MM.1S (cell line): ENCODE data around the gene SLC2A5.

ENCODE experiments used
- DNase-seq: peaks from one replicate; pipeline ENCODE4 v3.0.0-alpha.2; 2015
- H2AFZ ChIP-seq: fragments of 300-600 bp; sonication (generic); 2 replicates; pipeline ENCODE4 v1.6.0; 2016; ENCODE audit warnings: antibody characterized with exemption, low read length
- H3F3A ChIP-seq: fragments of 300-600 bp; sonication (generic); 2 replicates; pipeline ENCODE4 v1.6.1; 2016; ENCODE audit warnings: mild to moderate bottlenecking, antibody characterized with exemption, low read length, moderate library complexity, mixed read lengths; ENCODE audit not compliant: insufficient read depth
- H3K27ac ChIP-seq: fragments of 300-600 bp; sonication (generic); 2 replicates; pipeline ENCODE4 v1.5.1; 2016; ENCODE audit warnings: mild to moderate bottlenecking, low read length
- H3K27me3 ChIP-seq: fragments of 300-600 bp; sonication (generic); replicated peaks from 2 replicates; pipeline ENCODE4 v1.6.0; 2016; ENCODE audit warnings: low read length; ENCODE audit not compliant: insufficient read depth
- H3K36me3 ChIP-seq: fragments of 300-600 bp; sonication (generic); replicated peaks from 2 replicates; pipeline ENCODE4 v1.6.1; 2016; ENCODE audit warnings: mild to moderate bottlenecking, low read length, mixed read lengths; ENCODE audit not compliant: insufficient read depth
- H3K4me1 ChIP-seq: fragments of 300-600 bp; sonication (generic); 2 replicates; pipeline ENCODE4 v1.6.1; 2016; ENCODE audit warnings: low read length, mixed read lengths
- H3K4me2 ChIP-seq: fragments of 300-600 bp; sonication (generic); 2 replicates; pipeline ENCODE4 v1.6.0; 2016; ENCODE audit warnings: low read depth, low read length
- H3K4me3 ChIP-seq: fragments of 300-600 bp; sonication (generic); 2 replicates; pipeline ENCODE4 v1.5.1; 2016; ENCODE audit warnings: low read length, mixed read lengths
- H3K79me2 ChIP-seq: fragments of 300-600 bp; sonication (generic); 2 replicates; pipeline ENCODE4 v1.6.1; 2016; ENCODE audit warnings: mixed run types, low read length, mixed read lengths
- H3K9ac ChIP-seq: fragments of 300-600 bp; sonication (generic); 2 replicates; pipeline ENCODE4 v1.6.1; 2016; ENCODE audit warnings: low read length, mixed read lengths
- H3K9me2 ChIP-seq: fragments of 300-600 bp; sonication (generic); replicated peaks from 2 replicates; pipeline ENCODE4 v1.6.1; 2016; ENCODE audit warnings: mild to moderate bottlenecking, low read length, mixed read lengths; ENCODE audit not compliant: insufficient read depth
- H3K9me3 ChIP-seq: fragments of 300-600 bp; sonication (generic); replicated peaks from 2 replicates; pipeline ENCODE4 v1.6.1; 2016; ENCODE audit warnings: mild to moderate bottlenecking, low read length, mixed read lengths; ENCODE audit not compliant: insufficient read depth
- H4K20me1 ChIP-seq: fragments of 300-600 bp; sonication (generic); 2 replicates; pipeline ENCODE4 v1.6.1; 2016; ENCODE audit warnings: mild to moderate bottlenecking, low read length, moderate library complexity, mixed read lengths; ENCODE audit not compliant: insufficient read depth
- CTCF ChIP-seq: fragments of 300-600 bp; sonication (generic); IDR thresholded peaks from 2 replicates; pipeline ENCODE4 v1.5.1; 2016; ENCODE audit warnings: antibody characterized with exemption, low read length, mixed read lengths
- EZH2 ChIP-seq: fragments of 300-600 bp; sonication (generic); optimal IDR thresholded peaks from 2 replicates; pipeline ENCODE3; 2017; ENCODE audit warnings: low read depth, mild to moderate bottlenecking, antibody characterized with exemption, low read length, mixed read lengths
- EZH2phosphoT487 ChIP-seq: fragments of 300-600 bp; sonication (generic); IDR thresholded peaks from 2 replicates; pipeline ENCODE4 v1.6.1; 2018; ENCODE audit warnings: antibody characterized with exemption, low read length

SLC2A5 gene

GRCh38 chr1:9100471-9101043 is 31.1 kb upstream of the SLC2A5 start:
- DNase-seq = no peak
- Histone ChIP-seq H3K4me1 (no peaks in the 10 kb centered on the region), H3K27me3 (peaks cover 21% of the 10 kb centered on the region), H3K9me2 (no peaks in the 10 kb centered on the region), H3K79me2 (no peaks in the 10 kb centered on the region), H3F3A (no peaks in the 10 kb centered on the region), H3K9me3 (no peaks in the 10 kb centered on the region), H4K20me1 (no peaks in the 10 kb centered on the region), H2AFZ (no peak overlapping the region), H3K27ac (no peak overlapping the region), H3K9ac (no peak overlapping the region), H3K36me3 (no peaks in the 10 kb centered on the region), H3K4me3 (no peak overlapping the region), H3K4me2 (no peak overlapping the region)
- TF ChIP-seq EZH2phosphoT487 (no peak), EZH2 (no peak), CTCF (no peak)

DNA sequence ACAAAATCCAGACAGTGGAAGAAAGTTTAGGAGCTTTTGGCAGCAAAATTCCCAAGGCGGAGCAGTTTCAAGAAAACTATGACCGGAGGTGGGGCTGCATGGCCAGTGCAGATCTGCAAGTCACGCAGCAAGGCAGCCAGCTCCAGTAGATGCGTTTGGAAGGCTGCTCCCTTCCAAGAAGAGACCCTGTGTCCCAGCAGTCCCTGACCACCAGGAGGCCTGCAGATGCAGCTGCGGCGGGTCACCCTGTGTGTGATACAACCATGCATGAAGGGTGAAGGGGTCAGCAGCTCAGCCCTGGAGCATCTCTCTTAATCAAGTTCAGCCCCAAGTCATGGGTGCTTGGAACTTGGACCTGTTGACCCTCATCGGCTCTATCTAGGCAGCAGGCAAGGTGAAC is 30.1 kb upstream of the SLC2A5 start:
- Histone ChIP-seq H3K4me1 (no peaks in the 10 kb centered on the region), H3F3A (no peaks in the 10 kb centered on the region), H3K79me2 (no peaks in the 10 kb centered on the region), H2AFZ (no peak overlapping the region), H3K9me2 (no peaks in the 10 kb centered on the region), H3K36me3 (no peaks in the 10 kb centered on the region), H3K9me3 (no peaks in the 10 kb centered on the region), H4K20me1 (no peaks in the 10 kb centered on the region), H3K4me3 (no peak overlapping the region), H3K27me3 (peaks cover 24% of the 10 kb centered on the region), H3K9ac (no peak overlapping the region), H3K27ac (no peak overlapping the region), H3K4me2 (no peak overlapping the region)
- TF ChIP-seq CTCF = no peak
- no peak for DNase-seq

- Histone ChIP-seq H3K27me3 (peaks cover 13% of the 10 kb centered on the region), H3K79me2 (no peaks in the 10 kb centered on the region), H3K4me2 (no peak overlapping the region), H2AFZ (no peak overlapping the region), H3K4me3 (no peak overlapping the region), H3K9me3 (no peaks in the 10 kb centered on the region), H3K4me1 (no peaks in the 10 kb centered on the region), H3K36me3 (no peaks in the 10 kb centered on the region), H4K20me1 (no peaks in the 10 kb centered on the region), H3K27ac (no peak overlapping the region), H3F3A (no peaks in the 10 kb centered on the region), H3K9me2 (no peaks in the 10 kb centered on the region), H3K9ac (no peak overlapping the region)
- TF ChIP-seq EZH2phosphoT487 (no peak), EZH2 (no peak), CTCF (no peak)
- no peak for DNase-seq
Measured at GRCh38 chr1:9097947-9098705, 28.7 kb upstream of the SLC2A5 start.
